HUES6 (cell line): ENCODE data around the gene CORIN.

Experiments
- H3K27ac ChIP-seq: 2 replicates; pipeline ENCODE4 v1.7.0; 2013; ENCODE audit warnings: low read depth, mild to moderate bottlenecking, low read length, inconsistent platforms
- H3K27me3 ChIP-seq: 2 replicates; pipeline ENCODE4 v1.6.1; 2013; ENCODE audit warnings: low read length; ENCODE audit not compliant: control insufficient read depth, insufficient read depth
- H3K36me3 ChIP-seq: 2 replicates; pipeline ENCODE4 v1.6.1; 2013; ENCODE audit warnings: low read length; ENCODE audit not compliant: control insufficient read depth, insufficient read depth
- H3K4me1 ChIP-seq: 2 replicates; pipeline ENCODE4 v1.6.1; 2013; ENCODE audit warnings: low read length; ENCODE audit not compliant: control insufficient read depth, insufficient read depth
- H3K4me3 ChIP-seq: 2 replicates; pipeline ENCODE4 v1.5.1; 2013; ENCODE audit warnings: low read depth, low read length
- H3K9ac ChIP-seq: one replicate; pipeline ENCODE4 v1.6.1; 2013; ENCODE audit warnings: mild to moderate bottlenecking, low read length
- H3K9me3 ChIP-seq: 2 replicates; pipeline ENCODE4 v1.6.1; 2013; ENCODE audit warnings: low read depth, low read length; ENCODE audit not compliant: control insufficient read depth, insufficient read depth

The CORIN gene

DNA sequence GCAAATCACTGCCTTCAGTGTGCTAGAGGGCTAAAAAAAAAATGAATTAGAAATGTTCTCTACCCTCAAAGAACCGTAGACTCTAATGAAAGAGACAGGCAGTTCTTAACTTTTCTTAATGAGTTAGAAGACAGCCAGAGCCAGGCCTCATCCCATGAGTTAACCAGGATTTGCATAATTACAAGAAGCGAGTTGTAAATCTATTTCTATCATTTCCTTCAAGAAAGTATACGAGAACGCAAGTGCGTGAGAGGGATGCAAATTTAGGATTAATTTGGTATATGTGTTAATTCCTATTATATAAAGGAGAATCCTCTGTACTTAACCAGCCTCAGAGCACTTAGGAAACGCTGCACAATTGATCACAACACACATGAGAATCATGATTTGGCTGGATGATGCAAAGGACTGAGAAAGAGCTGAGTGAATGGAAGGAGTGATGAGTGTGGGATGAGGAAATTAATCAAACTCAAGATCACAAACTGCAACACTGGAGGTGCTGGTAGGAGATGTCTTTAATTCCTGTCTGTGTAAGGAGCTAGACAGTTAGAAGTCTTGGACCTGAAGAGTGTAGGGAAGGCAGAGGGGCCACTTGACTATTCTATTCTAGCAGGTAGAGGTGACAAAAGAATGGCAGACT is 195.6 kb downstream of the CORIN start:
- Histone ChIP-seq H3K9me3 (peaks cover 6% of the 10 kb centered on the region; the same call in 1 of the 2 replicates), H3K27ac (no peak overlapping the region), H3K27me3 (no peaks in the 10 kb centered on the region), H3K4me3 (no peak overlapping the region), H3K4me1 (no peaks in the 10 kb centered on the region), H3K9ac (no peak overlapping the region), H3K36me3 (no peaks in the 10 kb centered on the region)

DNA sequence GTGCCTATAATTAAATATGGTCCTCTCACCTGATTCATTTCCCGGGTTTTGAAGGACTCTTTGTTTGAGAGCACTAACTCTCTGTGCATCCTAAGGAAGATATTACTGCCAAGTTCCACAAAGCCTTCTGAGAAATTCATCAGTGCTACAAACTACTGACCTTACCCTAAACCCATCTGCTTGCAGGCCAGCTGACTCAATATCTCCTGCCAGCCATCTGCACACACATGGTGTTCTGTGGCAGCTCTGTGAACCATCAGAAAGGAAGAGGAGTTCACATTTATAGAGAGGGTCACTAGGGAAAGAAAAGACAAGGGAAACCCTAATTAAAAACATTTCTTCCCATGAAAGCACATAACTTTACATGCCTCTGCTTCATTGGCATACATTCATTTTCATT is 196.1 kb downstream of the CORIN start:
- H3K9ac ChIP-seq = no peak overlapping the region
- no peaks in the 10 kb centered on the region for H3K4me1 ChIP-seq
- no peak overlapping the region for H3K27ac ChIP-seq
- H3K4me3 ChIP-seq = no peak overlapping the region
- no peaks in the 10 kb centered on the region for H3K36me3 ChIP-seq
- H3K27me3 ChIP-seq = no peaks in the 10 kb centered on the region
- peaks cover 8% of the 10 kb centered on the region; the same call in 1 of the 2 replicates for H3K9me3 ChIP-seq

DNA sequence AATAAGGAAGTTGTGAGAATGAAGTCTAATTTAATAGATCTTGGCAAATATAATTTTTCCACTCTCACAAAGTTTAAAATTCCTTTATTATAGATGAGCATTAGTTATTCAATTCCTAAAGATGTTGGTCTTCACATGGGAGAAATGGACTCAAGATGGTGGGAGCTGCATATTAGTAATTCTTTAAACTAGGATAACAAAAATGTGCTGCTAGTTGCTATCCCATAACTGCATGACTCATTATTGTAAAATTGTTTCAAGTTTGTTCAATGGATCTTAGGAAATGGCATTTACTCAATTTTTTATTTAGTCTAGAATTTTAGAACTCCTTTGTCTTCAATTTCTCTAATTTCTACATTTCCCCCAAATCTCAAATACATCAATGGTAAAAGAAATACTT is 197.0 kb downstream of the CORIN start:
- H3K4me3 ChIP-seq = no peak overlapping the region
- H3K9ac ChIP-seq = no peak overlapping the region
- no peaks in the 10 kb centered on the region for H3K27me3 ChIP-seq
- no peak overlapping the region for H3K27ac ChIP-seq
- H3K36me3 ChIP-seq = no peaks in the 10 kb centered on the region
- H3K4me1 ChIP-seq = no peaks in the 10 kb centered on the region
- H3K9me3 ChIP-seq = peaks cover 12% of the 10 kb centered on the region; the same call in 1 of the 2 replicates

DNA sequence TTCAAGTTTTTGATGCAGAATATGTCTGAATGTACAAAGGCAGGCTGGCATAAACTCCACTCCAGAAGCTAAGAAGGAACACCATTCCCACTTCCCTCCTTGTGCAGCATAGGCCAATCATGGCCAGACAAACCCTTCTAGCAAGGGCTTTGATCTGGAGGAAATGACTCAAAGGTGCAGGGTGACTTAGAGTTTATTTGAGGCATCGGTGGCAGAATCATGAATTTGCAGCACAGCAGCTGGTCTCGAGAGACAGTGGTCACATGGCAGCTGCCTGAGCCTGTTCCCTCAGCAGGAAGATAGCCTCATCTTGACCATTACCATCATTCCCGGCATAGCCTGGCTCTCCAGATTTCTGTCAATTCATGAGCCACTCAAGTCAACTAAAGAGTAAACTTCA is 198.3 kb downstream of the CORIN start:
- Histone ChIP-seq H3K27ac (no peak overlapping the region), H3K4me1 (no peaks in the 10 kb centered on the region), H3K27me3 (no peaks in the 10 kb centered on the region), H3K9ac (no peak overlapping the region), H3K36me3 (no peaks in the 10 kb centered on the region), H3K9me3 (peaks cover 12% of the 10 kb centered on the region; the same call in 1 of the 2 replicates), H3K4me3 (no peak overlapping the region)

DNA sequence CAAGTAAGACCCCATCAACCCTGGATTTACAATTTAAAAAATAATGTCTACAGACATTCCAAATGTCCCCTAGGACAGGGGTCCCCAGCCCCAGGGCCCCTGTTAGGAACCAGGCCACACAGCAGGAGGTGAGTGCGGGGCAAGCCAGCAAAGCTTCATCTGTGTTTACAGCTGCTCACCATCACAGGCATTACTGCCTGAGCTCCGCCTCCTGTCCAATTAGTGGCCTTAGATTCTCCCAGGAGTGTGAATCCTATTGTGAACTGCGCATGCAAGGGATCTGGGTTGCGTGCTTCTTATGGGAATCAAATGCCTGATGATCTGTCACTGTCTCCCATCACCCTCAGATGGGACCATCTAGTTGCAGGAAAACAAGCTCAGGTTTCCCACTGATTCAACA is 206.7 kb downstream of the CORIN start:
- H3K27ac ChIP-seq = no peak overlapping the region
- no peak overlapping the region for H3K9ac ChIP-seq
- no peaks in the 10 kb centered on the region for H3K27me3 ChIP-seq
- no peak overlapping the region for H3K4me3 ChIP-seq
- no peaks in the 10 kb centered on the region for H3K4me1 ChIP-seq
- H3K9me3 ChIP-seq = no peaks in the 10 kb centered on the region
- no peaks in the 10 kb centered on the region for H3K36me3 ChIP-seq

DNA sequence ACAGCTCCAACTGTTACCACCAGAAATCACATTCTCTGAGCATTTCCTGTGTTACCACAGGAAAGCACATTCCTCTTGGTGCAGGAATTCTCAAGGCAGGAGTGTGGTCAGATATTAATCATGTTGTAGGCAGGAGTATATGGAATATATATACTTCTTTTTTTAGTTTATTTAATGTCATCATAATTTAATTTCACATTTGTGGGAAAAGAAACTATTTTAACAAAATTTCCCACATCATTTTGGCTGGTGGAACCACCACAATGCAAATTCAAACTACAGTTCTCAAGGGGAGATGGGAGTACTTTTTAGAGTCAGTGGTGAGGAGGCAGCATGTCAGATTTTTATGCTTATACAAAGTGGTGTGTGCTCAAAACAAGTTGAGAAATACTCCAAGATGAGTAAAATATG is 213.8 kb downstream of the CORIN start:
- no peaks in the 10 kb centered on the region for H3K9me3 ChIP-seq
- no peaks in the 10 kb centered on the region for H3K4me1 ChIP-seq

DNA sequence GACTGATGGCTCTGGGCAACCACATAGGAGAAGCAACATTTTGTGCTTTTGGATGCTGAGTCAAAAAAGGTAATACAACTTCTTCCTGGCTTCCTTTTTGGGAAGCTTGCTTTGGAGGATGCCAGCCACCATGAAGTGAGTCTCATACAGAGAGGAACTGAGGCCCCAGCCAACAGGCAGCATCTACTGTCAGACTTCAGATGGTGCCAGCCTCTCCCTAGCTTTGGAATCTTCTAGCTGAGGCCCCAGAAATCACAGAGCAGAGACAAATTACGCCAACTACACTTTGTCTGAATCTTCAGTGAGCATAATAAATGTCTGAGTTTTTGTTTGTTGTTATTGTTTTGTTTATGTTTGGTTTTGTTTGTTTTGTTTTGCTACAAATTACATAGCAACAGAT is 216.7 kb downstream of the CORIN start:
- Histone ChIP-seq H3K27ac (no peak overlapping the region), H3K9ac (no peak overlapping the region), H3K9me3 (no peaks in the 10 kb centered on the region), H3K4me1 (no peaks in the 10 kb centered on the region), H3K4me3 (no peak overlapping the region), H3K27me3 (no peaks in the 10 kb centered on the region), H3K36me3 (no peaks in the 10 kb centered on the region)

More for the DNA sequence above, 213.8 kb downstream of the CORIN start:
- H3K4me3 ChIP-seq = no peak overlapping the region
- no peaks in the 10 kb centered on the region for H3K27me3 ChIP-seq
- H3K27ac ChIP-seq = no peak overlapping the region
- H3K9ac ChIP-seq = no peak overlapping the region
- H3K36me3 ChIP-seq = no peaks in the 10 kb centered on the region

DNA sequence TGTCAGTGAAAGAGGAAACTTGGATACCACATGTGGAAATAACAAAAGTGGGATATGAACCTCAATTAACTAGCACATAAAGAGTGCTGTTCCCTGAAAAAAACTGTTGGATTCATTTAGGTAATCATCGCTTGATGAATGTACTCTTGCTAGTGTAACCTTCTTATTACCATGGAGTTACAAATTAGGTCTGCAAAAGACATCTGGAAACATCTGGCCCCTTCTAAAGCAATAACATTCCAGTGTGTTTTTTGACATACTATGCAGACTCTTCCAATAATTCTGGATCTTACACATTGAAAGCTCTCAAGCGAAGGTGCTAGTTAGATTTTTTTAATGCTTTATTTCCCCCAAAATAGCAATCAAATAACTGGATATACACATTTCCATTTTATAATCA is 218.2 kb downstream of the CORIN start:
- no peaks in the 10 kb centered on the region for H3K36me3 ChIP-seq

DNA sequence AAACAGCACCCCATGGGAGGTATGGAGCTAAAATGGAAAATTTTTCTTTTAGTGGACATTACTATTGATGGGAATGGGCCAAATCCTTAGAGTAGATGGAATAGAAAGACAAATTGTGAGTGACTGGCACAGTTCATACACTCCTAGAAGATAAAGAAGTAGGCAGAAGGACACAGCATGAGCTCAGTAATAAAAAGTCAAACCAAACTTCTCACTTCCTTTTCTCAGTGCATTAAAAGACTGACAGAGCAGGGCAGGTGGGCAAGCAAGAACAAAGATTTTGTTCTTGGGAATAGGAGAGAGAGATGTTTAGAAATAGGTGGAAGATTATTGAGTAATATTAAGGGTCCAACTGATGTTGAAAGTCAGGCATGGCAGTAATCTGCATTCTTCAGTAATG is 220.3 kb downstream of the CORIN start:
- H3K9me3 ChIP-seq = no peaks in the 10 kb centered on the region
- H3K4me3 ChIP-seq = no peak overlapping the region
- no peaks in the 10 kb centered on the region for H3K27me3 ChIP-seq
- H3K36me3 ChIP-seq = no peaks in the 10 kb centered on the region
- H3K4me1 ChIP-seq = no peaks in the 10 kb centered on the region
- no peak overlapping the region for H3K27ac ChIP-seq
- H3K9ac ChIP-seq = no peak overlapping the region

More for the DNA sequence above, 218.2 kb downstream of the CORIN start:
- Histone ChIP-seq H3K27ac (no peak overlapping the region), H3K4me3 (no peak overlapping the region), H3K4me1 (no peaks in the 10 kb centered on the region), H3K27me3 (no peaks in the 10 kb centered on the region), H3K9me3 (no peaks in the 10 kb centered on the region), H3K9ac (no peak overlapping the region)

DNA sequence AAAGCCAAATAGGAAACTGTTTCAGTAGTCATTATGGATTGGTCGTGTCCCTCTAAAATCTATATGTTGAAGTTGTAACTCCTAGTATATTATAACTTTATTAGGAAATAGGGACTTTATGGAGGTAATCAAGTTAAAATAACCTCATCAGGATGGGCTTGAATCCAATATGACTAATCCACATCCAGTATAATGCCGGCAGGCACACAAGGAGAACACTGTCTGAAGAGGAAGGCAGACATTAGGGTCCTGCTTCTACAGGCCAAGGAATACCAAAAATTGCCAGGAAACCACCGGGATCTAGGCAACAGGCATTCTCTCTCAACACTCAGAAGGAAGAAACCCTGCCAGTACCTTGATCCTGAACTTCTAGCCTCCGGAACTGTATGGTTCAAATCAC is 222.5 kb downstream of the CORIN start:
- no peaks in the 10 kb centered on the region for H3K27me3 ChIP-seq
- H3K4me1 ChIP-seq = no peaks in the 10 kb centered on the region
- H3K9ac ChIP-seq = no peak overlapping the region
- no peak overlapping the region for H3K4me3 ChIP-seq
- H3K9me3 ChIP-seq = no peaks in the 10 kb centered on the region
- no peak overlapping the region for H3K27ac ChIP-seq
- H3K36me3 ChIP-seq = no peaks in the 10 kb centered on the region

DNA sequence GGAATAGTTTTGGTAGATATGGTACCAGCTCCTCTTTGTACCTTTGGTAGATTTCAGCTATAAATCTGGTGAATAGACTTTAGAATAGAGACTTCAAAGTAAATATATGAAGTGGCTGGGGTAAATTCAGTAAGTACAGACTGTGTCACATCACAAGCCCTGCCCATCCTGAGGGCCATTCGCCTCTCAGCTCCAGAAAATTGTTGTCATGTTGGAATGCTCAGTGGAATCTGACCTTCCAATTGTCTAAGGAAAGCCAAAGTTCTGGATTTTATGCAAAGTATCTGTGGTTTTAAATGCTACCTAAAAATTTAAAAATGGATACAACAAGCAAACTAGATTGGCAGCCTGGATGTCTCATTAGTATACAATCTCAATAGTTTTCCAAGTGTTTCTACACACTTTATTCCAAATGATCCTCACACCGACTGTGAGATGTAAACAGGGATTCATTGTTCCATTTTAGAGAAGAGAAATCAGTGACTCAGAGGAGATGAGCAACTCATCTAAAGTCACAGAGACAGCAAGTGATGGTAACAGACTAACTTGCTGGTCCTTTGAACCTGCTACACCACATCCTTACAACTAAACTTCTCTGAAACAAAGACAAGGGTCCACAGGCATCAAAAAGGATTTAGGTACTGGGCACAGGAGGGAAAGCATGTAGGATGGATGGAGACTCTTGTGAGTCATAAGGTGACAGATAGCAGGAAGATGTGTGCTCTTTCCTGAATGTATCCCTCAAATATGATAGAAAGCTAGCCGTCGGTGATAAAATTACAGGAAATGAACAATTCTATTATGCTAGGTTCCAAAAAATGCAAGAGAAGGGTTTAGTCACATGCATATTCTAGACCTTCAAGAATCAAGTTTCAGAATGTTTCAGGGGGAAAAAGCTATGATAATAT is 225.5 kb downstream of the CORIN start:
- no peaks in the 10 kb centered on the region for H3K9me3 ChIP-seq
- no peak overlapping the region for H3K4me3 ChIP-seq
- H3K27ac ChIP-seq = no peak overlapping the region
- no peaks in the 10 kb centered on the region for H3K27me3 ChIP-seq
- no peaks in the 10 kb centered on the region for H3K36me3 ChIP-seq
- H3K9ac ChIP-seq = no peak overlapping the region
- no peaks in the 10 kb centered on the region for H3K4me1 ChIP-seq
